ENCODE measurements around the gene KCNQ1.

GRCh38 chr11:2540992-2541680 is 96.3 kb downstream of the KCNQ1 start:
- no peak for TF ChIP-seq POLR2AphosphoS5 (IDR thresholded peaks at IDR 0.05; ENCODE audit: low read depth, low read length)
- TF ChIP-seq TAF1 (IDR thresholded peaks at IDR 0.05; ENCODE audit: low read depth, low read length): no peak
- no peak for TF ChIP-seq SPI1 (IDR thresholded peaks at IDR 0.05; ENCODE audit: low read depth, low read length)

Measured in GM12891 (cell line).